Mucosa of descending colon (tissue), 3 donors: ENCODE results near the gene NCOA5. TPM values are rescaled to one million over a fixed set of nuclear protein-coding genes. Genes with fewer than 3 reads are reported as not detected.

Experiments used
- ATAC-seq: fragments of 200-7000 bp; cut with Tn5 transposase; one replicate; pipeline ENCODE4 v1.9.1; 2020; ENCODE audit warnings: mild to moderate bottlenecking, moderate library complexity
- DNase-seq, 3 donors: peaks; one replicate each; pipeline ENCODE4 v3.0.0-alpha.2; 2020
- H3K36me3 ChIP-seq: fragments of 200-600 bp; one replicate; pipeline ENCODE4 v1.8.0; 2021; ENCODE audit warnings: low read depth, mild to moderate bottlenecking
- H3K4me1 ChIP-seq: fragments of 200-600 bp; one replicate; pipeline ENCODE4 v1.8.0; 2021; ENCODE audit warnings: low read depth, mild to moderate bottlenecking
- H3K4me3 ChIP-seq: fragments of 200-600 bp; one replicate; pipeline ENCODE4 v1.8.0; 2021; ENCODE audit warnings: mild to moderate bottlenecking
- H3K9me3 ChIP-seq: fragments of 200-600 bp; one replicate; pipeline ENCODE4 v1.8.0; 2021; ENCODE audit warnings: mild to moderate bottlenecking
- CTCF ChIP-seq: fragments of 200-600 bp; IDR thresholded peaks from one replicate; pipeline ENCODE4 v1.8.0; 2022; ENCODE audit warnings: antibody characterized with exemption, mild to moderate bottlenecking
- intact Hi-C, 2 donors: fragments of 100-400 bp; cut with DNase I in 1 of 2; cut with micrococcal nuclease in 1 of 2; formaldehyde crosslinking; loops; one replicate each; pipeline versions ENCODE4 v1.11.0 to v1.11.1; 2022; cut with DNase I, micrococcal nuclease
- total RNA-seq, 3 donors: library from RNA; stranded (reverse); fragmentation: NEBNext Ultra II Directional in 2 of 3; extraction: Animal tissue kit (Norgen Biotek cat#: 25700) in 2 of 3; gene quantifications; one replicate each; pipeline versions ENCODE4 v1.2.1 to v1.2.4, GENCODE V29; 2021 to 2023
- donor health status: DM: no; HTN: no; CAD: no; lungs with moderate emphysema.
- donor health status: DM: no; HTN: no; CAD: no.
- donor health status: DM: no; HTN: yes; CAD: no.

The NCOA5 gene
- total RNA-seq, 3 donors from 2014 or later = 23.7 to 36.6 (median 24.2) TPM

GRCh38 chr20:46031701-46032254, 58.0 kb downstream of the NCOA5 start:
- Histone ChIP-seq H3K4me1 (no peaks in the 10 kb centered on the region), H3K36me3 (no peaks in the 10 kb centered on the region), H3K9me3 (no peaks in the 10 kb centered on the region), H3K4me3 (no peak overlapping the region)
- DNase-seq (no peak), ATAC-seq (no peak)
- no peak for TF ChIP-seq CTCF
- intact Hi-C loops = no loop called here

GRCh38 chr20:46031014-46031569, 58.7 kb downstream of the NCOA5 start:
- ATAC-seq (no peak), DNase-seq (no peak)
- intact Hi-C loops = no loop called here
- Histone ChIP-seq H3K9me3 (no peaks in the 10 kb centered on the region), H3K4me3 (no peak overlapping the region), H3K36me3 (no peaks in the 10 kb centered on the region), H3K4me1 (no peaks in the 10 kb centered on the region)
- TF ChIP-seq CTCF = no peak

- ATAC-seq = no peak
- no peak for DNase-seq
- Histone ChIP-seq H3K4me1 (no peaks in the 10 kb centered on the region), H3K9me3 (no peaks in the 10 kb centered on the region), H3K36me3 (no peaks in the 10 kb centered on the region), H3K4me3 (no peak overlapping the region)
- intact Hi-C loops = no loop called here
- TF ChIP-seq CTCF = no peak
These were observed 59.3 kb downstream of the NCOA5 start for GRCh38 chr20:46030284-46031013.

- Histone ChIP-seq H3K9me3 (no peaks in the 10 kb centered on the region), H3K4me1 (no peaks in the 10 kb centered on the region), H3K36me3 (no peaks in the 10 kb centered on the region), H3K4me3 (no peak within 1 kb of the TSS)
- ATAC-seq (no peak), DNase-seq (no peak)
- intact Hi-C loops = loop anchor here (10.0 kb wide), 1 partner anchor 146 kb away; no protein-coding TSS in a partner anchor
- TF ChIP-seq CTCF = no peak
These were observed 60.9 kb downstream of the NCOA5 start, which contains the start of gene SLC12A5 for GRCh38 chr20:46028772-46029371. Gene SLC12A5, plus strand, starts transcription at chr20:46029215. Its CDS starts 130 bp downstream, at chr20:46029345.

DNA sequence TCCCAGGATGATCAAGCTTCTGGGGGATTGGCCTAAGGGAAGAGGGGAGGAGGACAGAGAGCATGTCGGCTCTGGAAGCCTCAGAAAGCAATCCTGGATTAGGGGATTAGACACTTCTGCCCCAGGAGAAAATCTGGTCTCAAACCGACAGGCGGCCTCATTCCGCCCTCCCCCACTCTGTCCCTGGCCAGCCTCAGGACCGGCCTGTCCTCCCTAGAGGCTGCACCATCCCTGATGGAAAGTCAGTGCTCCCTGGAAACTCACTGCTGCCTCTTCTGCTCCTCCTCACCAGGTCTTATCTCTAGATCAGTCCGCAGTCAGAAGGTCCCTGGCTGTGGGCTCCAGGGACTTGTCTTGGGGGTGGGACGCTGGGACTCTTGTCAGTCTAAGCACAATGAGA, 61.7 kb downstream of the NCOA5 start:
- TF ChIP-seq CTCF = no peak
- Histone ChIP-seq H3K9me3 (no peaks in the 10 kb centered on the region), H3K4me1 (no peaks in the 10 kb centered on the region), H3K4me3 (no peak overlapping the region), H3K36me3 (no peaks in the 10 kb centered on the region)
- DNase-seq (no peak), ATAC-seq (no peak)
- intact Hi-C loops = loop anchor here (10.0 kb wide), 1 partner anchor 147 kb away; no protein-coding TSS in a partner anchor
